Daoy (cell line): Measurements from ENCODE around the gene PALD1. TPM values are rescaled to one million over a fixed set of nuclear protein-coding genes. Genes with fewer than 3 reads are reported as not detected.

Experiments
- DNase-seq: peaks from one replicate; pipeline ENCODE4 v3.0.0-alpha.2; 2015; ENCODE audit warnings: low read depth
- total RNA-seq: library from RNA; depleted of rRNA; stranded (reverse); fragments of >200 nt; shearing (Covaris generic); gene quantifications from 2 replicates; pipeline ENCODE4 v1.2.3, GENCODE V29; 2014

Gene PALD1
- total RNA-seq, 1 experiment from 2014 or later = 1.9 TPM

DNA sequence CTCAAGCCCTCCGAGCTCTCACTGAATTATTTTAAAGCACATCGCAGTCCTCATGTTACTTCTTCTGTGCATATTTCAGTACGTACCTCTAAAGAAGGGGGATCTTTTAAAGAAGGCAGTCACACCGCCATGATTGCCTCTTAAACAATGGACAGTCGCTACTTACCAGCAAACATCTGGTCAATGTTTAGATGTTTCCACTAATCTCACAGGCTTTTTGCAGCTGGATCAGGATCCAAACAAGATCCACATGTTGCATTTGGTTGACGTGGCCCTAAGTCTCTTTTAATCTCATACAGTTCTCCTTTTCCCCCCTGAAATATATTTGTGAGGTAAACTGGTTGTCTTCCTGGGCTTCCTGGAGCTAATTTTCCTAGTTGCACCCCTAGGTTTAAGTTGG, 74.0 kb downstream of the PALD1 start:
- no peak for DNase-seq

DNA sequence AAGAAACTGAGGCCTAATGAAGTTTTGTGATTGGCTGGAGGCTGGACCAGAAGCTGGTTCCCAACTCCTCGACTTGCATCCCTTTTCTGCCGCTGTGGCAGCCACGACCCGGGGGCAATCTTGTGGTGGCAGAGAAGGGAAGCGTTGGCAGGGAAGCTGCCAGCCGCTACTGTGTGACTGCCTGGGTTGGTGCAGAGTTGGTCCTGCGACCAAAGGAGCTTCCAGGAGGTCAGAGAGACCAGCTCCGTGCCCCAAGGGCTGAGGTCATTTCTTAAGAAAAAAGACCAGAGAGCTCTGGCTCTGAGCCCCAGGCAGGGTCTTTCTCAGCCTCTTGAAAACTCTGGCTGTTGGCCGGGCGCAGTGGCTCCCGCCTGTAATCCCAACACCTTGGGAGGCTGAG, 76.8 kb downstream of the PALD1 start:
- no peak for DNase-seq

DNA sequence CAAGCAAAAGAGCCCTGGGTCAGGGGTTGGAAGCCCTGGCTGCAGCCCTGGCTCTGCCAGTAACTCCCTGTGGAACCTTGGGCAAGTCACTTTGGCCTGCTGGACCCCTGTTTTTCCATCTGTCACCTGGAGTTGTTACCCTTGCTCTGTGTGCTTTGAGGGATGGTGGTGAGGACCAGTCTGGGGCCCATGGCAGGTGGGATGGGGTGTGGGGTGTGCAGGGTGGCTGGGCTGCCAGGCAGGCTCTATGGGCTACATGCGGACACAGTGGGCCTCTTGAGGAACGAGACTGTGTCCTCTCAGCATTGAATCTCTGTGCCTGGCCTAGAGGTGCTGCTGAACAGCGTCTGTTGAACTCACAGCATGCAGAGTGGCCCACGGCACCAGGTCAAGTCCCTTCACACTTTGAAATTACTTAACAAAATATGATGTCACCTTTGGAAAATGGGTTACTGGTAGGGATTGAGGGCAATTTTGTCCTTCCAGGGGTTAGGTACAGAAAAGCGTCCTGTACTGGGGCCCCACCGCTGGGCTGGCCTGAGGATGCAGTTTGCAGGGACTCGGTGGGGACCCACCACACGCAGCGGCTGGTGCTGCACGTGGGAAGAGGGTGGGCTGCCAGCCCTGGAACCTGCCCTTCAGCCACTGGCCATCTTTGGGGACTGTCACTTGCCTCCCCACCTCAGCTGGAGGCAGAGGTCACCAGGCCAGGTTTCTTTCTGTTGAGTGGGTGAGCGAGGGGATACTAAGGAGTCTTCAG, 78.7 kb downstream of the PALD1 start:
- DNase-seq = no peak

DNA sequence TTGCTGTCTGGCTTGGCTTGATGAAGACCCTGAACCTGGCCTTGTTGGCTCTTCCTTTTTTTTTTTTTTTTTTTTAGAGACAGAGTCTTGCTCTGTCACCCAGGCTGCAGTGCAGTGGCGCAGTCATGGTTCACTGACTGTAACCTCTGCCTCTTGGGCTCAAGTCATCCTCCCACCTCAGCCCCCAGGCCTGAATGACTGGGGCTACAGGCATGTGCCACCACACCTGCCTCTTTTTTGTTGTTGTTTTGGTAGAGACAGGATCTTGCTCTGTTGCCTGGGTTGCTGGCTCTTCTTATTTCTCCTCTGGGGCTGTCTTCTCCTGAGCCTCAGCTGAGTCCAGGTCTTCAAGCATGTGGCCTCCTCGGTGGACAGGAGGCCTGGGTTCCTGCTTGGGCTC, 79.3 kb downstream of the PALD1 start:
- no peak for DNase-seq

DNA sequence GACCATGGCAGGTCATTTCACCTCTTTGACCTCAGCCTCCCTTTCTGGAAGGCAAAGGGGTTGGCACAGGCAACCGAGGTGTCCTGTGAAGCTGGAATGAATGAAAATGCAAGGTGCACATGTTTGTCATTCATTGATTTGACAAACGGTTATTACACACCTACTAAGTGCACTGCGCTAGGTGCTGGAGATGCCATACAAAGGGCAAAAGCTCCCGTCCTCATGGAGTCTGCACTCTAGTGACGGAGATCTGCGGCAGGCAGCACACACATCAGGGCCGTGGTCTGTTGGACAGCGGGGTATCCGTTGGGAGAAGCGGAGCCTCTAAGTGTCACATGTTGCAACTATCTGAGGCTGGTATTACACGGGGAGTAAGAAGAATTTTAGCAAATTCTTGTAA, 79.7 kb downstream of the PALD1 start:
- no peak for DNase-seq

DNA sequence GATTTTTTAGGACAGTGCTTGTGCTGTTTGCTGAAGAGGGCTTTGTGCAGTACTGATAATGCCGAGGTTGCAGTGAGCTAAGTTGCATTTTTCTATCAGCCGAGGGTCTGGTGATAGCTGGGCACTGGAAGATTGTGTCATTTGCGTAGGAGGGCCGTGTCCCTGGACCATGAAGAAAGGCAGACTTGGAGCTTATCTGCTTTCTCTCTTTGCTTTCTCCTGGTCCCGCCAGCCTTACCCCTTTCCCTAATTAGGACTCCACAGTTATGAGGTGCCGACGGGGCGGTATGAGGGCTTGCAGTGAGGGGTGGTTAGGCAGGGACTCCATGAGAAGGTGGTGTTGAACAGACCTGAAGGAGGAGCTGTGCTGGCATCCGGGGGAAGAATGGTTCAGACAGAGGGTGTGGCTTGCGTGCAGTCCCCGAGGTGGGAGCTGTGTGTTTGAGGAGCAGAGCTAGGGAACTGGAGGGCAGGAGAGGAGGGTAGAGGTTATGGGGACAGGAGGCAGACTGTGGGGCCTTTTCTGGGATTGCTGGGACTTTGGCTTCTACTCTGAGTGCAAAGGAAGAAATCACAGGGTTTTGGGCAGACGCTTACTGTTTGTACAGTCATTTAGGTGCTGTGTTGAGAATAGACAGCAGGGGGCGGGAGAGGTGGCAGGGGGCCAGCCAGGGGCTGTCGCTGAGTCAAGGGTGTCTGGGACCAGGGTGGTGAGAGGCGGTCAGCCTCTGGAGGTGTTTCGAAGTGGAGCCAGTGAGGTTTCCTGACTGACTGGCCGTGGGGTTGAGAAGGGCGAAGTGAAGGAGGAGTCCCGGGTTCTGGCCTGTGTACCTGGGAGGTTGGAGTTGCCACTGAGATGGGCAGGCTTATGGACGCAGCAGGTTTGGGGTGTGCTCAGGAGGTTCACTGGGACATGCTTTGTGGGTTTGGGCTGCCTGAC, 80.6 kb downstream of the PALD1 start:
- peak; percentile 72 for DNase-seq

DNA sequence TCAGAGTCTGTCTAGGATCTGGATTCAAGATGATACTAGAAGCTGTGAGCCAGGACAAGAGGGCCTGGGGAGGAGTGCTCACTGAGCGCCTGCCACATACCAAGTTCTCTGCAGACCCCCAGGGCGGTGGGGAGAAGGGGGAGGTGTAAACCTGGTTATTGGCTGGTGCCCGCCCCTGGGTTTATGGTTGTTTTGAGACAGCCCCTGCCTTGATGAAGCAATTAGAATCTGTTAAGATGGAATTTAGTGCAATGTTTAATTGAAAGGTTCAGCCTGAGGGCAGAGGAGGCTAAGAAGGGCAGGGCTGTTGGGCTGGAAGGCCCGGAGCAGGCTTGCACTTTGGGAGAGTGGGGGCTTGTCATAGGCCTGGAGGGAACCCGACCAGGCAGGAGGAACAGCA, 81.3 kb downstream of the PALD1 start:
- no peak for DNase-seq

DNA sequence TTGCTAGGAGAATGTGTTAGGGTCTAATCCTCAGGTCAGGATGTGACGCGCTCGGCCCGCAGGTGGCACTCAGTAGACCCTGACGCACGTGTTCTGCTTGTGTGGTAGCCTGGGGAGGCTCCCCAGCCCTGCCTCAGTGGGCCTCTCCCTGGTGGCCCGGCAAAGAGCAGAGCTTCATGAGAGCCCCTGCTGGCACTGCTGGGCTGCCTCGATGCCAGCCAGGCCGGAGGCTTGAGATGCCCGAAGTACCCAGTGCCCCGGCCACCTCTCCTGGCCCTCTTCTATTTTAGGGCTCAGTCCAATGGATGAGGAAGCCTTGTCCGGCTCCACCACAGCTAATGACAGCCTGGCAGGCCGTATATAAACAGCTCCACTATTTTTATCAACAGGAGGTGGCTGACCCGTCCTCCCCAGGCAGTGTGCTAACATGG, 82.0 kb downstream of the PALD1 start:
- no peak for DNase-seq

DNA sequence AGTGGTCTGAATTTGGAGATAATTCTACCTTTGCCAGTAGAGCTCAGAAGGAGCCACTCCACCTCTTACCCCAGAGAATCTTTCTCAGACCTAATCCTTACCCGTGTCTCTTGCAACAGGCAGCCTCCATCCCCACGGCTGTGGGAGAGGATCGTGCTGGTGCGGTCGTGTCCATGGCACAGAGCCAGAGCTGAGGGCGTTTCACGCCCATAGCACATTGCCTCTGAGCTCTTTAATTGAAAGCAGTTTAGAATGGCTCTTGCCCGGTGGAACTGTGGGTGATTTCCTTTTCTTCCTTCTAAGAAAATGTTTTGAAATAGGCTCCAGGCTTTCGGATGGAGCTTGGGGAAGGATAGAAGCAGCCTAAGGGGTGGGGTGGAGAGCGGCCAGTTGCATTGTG, 82.5 kb downstream of the PALD1 start:
- no peak for DNase-seq

DNA sequence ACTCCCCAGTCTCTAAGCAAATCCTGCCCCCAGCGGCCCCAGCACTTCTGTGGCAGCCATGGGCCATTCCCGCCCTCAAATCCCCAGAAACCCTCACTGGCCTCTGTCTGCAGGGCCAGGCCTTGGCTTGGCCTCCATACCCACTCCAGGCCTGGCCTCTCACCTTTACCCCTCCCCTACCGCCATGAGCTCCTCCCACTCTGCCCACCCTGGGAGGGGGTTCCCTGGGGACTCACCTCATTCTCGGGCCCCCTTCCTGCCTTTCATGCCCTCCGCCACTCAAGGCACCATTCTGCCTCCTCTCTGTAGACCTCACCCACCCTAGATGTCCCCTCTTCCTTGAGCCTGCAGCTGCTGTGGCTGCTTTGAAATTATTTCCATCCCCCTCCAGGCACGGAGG, 83.0 kb downstream of the PALD1 start:
- no peak for DNase-seq

DNA sequence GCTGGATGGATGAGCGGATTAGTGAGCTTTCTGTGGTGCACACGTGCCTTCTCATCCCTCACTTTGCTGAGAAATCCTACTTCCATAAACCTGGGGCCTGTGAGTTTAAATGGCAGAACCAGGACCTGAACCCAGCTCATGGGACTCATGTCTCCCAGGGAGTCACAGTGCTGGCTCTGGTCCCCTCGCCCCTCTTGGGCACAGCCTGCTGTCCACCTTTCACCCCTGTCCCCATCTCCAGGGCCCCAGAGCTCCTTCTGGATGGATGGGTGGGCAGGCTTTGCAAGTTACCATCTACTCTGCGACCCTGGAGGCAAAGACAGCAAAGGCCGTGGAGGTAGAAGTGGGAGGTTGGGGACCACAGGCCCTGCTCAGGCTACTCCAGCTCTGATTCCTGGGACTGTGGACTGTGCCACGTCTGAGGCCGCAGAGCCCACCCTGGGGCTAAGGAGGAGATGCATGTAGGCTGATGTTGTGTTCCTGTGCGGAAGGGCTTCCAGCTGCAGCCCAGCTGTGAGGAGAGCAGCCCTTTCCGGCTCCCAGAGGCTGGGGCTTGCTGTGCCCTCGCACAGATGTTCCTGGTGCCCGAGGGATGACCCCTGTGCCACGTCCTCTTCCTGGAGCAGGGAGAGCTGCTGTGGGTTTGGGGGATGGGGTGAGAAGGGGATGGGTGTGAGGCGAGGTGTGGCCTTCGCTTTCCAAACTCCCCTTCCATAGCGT, 83.6 kb downstream of the PALD1 start:
- DNase-seq = no peak

DNA sequence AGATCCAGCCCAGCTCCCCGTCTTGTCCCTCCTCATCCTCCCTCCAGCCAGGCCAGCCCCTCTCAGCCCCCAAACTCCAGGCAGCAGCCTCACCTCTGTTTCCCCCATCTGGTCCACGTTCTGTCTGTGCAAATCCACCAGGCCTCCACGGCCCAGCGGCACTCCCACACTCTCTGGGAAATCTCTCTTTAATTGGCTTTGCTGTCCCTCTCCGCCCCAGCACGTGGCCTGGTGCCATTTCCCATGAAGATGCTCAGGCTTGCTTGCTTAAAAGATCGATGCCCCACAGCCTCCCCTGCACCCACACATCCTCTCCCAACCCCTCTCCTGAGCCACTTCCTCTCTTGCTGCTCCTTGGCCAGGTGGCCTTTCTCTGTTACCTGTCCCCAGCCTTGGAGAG, 84.7 kb downstream of the PALD1 start:
- DNase-seq = no peak

DNA sequence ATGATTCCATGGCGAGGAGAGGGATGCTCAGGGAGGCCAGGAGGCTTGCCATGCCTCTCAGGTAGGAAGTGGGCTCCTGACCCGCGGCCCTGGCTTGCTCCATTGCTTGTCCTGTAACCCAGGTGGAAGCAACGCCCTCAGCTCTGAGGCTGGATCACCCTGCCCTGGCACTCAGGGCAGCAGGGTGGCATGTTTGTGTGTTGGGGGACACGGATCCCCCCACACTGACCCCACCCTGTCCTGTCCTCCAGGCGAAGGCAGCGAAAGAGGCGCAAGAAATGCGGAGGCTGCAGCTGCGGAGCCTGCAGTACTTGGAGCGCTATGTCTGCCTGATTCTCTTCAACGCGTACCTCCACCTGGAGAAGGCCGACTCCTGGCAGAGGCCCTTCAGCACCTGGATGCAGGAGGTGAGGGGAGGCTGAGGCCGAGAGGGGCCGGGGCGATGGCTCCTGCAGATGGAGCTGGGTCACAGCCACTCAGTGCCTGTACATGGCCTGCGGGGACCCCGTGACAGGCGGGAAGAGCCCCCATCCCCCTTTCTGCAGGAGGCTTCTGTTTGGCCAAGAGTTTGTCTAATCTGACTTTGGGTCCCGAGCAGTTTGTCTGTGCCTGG, 85.7 kb downstream of the PALD1 start:
- DNase-seq = no peak

DNA sequence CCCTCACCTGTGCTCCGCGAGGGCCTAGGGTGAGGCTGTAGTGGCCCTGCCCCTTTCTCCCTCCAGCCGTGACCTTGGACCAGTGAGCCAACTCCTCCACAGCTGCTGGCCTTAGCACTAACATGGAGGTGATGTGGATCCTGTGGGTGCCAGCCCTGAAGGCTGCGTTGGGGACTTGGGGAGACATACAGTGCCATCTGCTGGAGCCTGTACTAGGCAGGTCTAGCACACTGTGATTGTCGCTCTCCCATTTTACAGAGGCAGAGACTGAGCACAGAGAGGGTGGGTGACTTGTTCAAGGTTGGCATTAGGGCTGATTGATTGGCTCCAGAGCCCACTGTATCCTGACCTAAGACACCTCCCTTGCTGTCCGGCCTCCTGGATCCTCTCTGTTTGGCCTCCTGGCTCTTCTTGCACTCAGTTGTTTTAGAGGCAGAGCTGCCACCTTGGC, 86.4 kb downstream of the PALD1 start:
- DNase-seq = no peak

DNA sequence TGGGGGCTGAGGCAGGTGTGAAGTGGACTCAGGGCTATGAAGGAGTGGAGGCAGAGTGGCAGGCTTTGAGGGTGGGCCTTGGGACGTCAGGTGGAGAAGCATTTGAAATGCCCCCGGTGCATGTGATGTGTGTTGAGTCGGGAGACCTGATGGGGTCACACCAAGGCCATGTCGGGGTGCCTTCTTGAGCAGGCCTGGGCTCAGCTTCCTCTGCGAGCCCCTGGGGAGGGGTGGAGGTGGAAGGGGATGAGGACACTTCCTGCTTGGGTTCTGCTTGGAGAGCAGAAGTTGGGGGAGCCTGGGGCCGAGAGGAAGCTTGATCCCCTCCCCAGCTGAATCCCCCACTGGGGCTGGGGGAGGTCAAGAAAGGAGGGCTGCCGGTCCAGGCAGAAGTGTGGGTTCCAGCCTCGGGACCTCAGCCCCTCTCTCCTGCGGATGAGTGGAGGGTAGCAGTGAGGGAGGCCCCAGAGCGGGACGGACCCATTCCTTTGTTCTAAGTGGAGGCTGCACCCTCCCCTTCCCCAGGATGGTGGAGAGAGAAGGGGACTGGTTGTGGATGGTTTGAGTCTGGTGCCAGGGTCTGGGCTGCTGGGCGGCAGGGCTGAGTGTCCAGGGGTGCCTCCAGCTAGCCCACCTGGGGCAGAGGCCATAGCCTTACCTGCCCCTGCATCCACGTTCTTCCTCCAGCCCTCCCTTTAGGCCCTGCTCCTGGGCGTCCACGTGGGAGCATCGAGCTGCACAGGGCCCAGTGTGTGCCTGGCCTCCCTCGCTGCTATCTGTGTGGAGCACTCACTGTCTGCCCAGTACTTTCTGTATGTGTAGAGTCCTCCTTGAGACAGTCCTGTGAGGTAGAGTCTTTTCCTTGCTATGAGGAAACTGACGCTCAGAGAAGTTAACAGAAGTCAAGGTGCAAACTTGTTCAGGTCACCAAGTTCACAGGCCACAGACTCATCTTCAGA, 87.3 kb downstream of the PALD1 start:
- DNase-seq = no peak

DNA sequence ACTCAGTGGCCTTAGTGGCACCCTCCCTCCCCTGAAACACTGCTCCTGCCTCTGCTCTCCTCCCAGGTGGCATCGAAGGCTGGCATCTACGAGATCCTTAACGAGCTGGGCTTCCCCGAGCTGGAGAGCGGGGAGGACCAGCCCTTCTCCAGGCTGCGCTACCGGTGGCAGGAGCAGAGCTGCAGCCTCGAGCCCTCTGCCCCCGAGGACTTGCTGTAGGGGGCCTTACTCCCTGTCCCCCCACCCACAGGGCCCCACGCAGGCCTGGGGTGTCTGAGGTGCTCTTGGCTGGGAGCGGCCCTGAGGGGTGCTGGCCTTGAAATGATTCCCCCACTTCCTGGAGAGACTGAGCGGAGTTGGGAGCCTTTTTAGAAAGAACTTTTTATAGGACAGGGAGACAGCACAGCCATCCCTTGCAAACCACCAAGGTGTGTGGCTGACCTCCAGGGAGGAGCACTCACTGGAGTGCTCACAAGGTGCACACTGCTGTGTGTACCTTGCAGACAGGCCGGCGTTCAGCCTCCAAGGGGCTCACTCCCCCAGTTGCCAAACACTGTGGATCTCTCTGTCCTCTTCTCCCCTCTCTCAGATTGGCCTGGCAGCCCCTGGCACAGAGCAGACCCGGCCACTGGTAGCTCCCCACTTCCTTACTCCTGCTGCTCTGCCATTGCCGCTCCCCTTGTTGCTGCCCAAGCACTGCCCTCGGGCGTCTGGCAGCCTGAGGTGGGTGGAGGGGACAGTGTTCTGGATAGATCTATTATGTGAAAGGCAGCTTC, 88.1 kb downstream of the PALD1 start:
- no peak for DNase-seq

DNA sequence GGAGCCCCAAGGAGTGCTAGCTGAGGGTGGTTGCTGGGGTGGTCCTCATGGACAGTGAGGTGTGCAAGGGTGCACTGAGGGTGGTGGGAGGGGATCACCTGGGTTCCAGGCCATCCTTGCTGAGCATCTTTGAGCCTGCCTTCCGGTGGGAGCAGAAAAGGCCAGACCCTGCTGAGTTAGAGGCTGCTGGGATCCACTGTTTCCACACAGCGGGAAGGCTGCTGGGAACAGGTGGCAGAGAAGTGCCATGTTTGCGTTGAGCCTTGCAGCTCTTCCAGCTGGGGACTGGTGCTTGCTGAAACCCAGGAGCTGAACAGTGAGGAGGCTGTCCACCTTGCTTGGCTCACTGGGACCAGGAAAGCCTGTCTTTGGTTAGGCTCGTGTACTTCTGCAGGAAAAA, 89.0 kb downstream of the PALD1 start:
- DNase-seq = no peak

DNA sequence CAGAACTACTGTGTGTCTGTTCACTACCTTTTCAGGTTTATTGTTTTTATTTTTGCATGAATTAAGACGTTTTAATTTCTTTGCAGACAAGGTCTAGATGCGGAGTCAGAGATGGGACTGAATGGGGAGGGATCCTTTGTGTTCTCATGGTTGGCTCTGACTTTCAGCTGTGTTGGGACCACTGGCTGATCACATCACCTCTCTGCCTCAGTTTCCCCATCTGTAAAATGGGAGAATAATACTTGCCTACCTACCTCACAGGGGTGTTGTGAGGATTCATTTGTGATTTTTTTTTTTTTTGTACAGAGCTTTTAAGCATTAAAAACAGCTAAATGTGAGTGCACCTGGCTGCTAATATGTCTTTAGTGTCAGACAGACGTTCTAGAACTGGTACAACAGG, 89.5 kb downstream of the PALD1 start:
- no peak for DNase-seq

DNA sequence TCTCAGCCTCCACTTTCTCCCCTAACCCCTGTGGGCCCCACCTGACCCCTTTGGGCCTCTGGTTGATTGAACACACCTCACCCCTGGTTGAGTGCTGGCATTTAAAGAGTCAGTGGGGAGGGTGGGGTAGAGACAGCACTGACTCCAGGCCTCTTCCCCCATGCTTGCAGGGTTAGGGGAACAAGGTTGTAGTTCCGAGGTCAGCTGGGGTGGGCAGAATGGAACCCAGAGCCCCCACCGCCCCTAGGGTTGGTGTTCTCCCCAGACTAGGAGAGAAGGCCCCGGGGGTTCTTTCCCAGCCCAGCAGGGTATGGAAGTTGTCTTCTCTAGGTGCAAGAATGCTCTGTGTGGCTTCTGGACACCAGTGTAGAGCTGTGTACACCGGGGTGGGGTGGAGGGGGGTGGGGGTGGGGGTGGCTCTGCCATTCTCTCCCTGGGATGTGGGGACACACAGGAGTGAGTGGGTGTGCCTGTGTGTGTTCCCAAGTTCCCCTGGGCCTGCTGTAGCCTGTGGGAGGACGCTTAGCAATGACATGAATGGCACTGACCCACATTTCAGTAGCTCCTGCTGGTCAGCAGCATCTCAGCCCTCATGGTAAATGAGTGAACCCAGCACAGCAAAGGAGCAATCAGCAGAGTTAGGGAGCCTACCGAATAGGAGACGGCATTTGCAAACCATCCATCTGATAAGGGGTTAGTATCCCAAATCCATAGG, 90.4 kb downstream of the PALD1 start:
- DNase-seq = no peak
